Ascending aorta (tissue), 2 donors: Measurements from ENCODE around the gene ESF1. TPM values are rescaled to one million over a fixed set of nuclear protein-coding genes. Genes with fewer than 3 reads are reported as not detected.
A peak's percentile ranks its signal among the peaks of the same experiment; 100 is the strongest.

Experiments
- DNase-seq, 2 donors: peaks; one replicate each; pipeline ENCODE4 v3.0.0-alpha.2; 2019; ENCODE audit warnings: low spot score in 2 of 2
- H3K27ac ChIP-seq, 2 donors: fragments of 200-600 bp; sonication (generic); one replicate each; pipeline ENCODE4 v1.5.1; 2016 to 2017; ENCODE audit warnings: mild to moderate bottlenecking in 1 of 2
- H3K27me3 ChIP-seq: fragments of 200-600 bp; sonication (generic); one replicate; pipeline ENCODE4 v1.5.1; 2017
- H3K36me3 ChIP-seq, 2 donors: fragments of 200-600 bp; sonication (generic); one replicate each; pipeline ENCODE4 v1.5.1; 2016
- H3K4me1 ChIP-seq, 2 donors: fragments of 200-600 bp; sonication (generic); one replicate each; pipeline ENCODE4 v1.5.1; 2016 to 2017; ENCODE audit warnings: mild to moderate bottlenecking in 1 of 2
- H3K4me3 ChIP-seq, 2 donors: fragments of 200-600 bp; sonication (generic); one replicate each; pipeline ENCODE4 v1.5.1; 2016 to 2017; ENCODE audit warnings: mild to moderate bottlenecking in 1 of 2
- H3K9me3 ChIP-seq, 2 donors: fragments of 200-600 bp; sonication (generic); one replicate each; pipeline ENCODE4 v1.5.1; 2016
- CTCF ChIP-seq, 3 experiments: fragments of 200-600 bp in 2 of 3; fragments of 450-650 bp in 1 of 3; sonication (generic) in 2 of 3; IDR thresholded peaks; one replicate each; pipeline ENCODE4 v1.5.1; 2016 to 2019; ENCODE audit warnings: antibody characterized with exemption in 3 of 3, mild to moderate bottlenecking in 1 of 3, moderate library complexity in 1 of 3
- intact Hi-C: fragments of 100-400 bp; cut with DNase I; formaldehyde crosslinking; loops from one replicate; pipeline ENCODE4 v1.15.1; 2023
- total RNA-seq: library from RNA; depleted of rRNA; stranded (reverse); fragments of >200 nt; gene quantifications from one replicate; pipeline ENCODE4 v1.1.0, GENCODE V29; 2016

Gene ESF1
- total RNA-seq, 1 donor from 2014 or later, result 5.7 TPM

GRCh38 chr20:13670160-13670559, 114.6 kb downstream of the ESF1 start:
- H3K36me3 ChIP-seq, result no peaks in the 10 kb centered on the region
- peak overlapping the region; percentile 82 to 83 for H3K27ac ChIP-seq
- H3K9me3 ChIP-seq, result no peaks in the 10 kb centered on the region
- no peaks in the 10 kb centered on the region for H3K27me3 ChIP-seq
- H3K4me3 ChIP-seq, result no peak overlapping the region
- no peak for TF ChIP-seq CTCF (IDR thresholded peaks at IDR 0.05)
- no peak for DNase-seq
- peaks cover 16 to 30% of the 10 kb centered on the region in 2 donors for H3K4me1 ChIP-seq
- intact Hi-C loops, result loop anchor here (2.0 to 10.0 kb wide), 4 partner anchors 31 to 178 kb away; partner anchors contain the start of gene TASP1

- intact Hi-C loops, result no loop called here
- no peak for DNase-seq
Observed at GRCh38 chr20:13665709-13666395, 118.9 kb downstream of the ESF1 start.

More at GRCh38 chr20:13665709-13666395, 118.9 kb downstream of the ESF1 start:
- Histone ChIP-seq H3K9me3 (no peaks in the 10 kb centered on the region), H3K27me3 (no peaks in the 10 kb centered on the region), H3K36me3 (no peaks in the 10 kb centered on the region), H3K27ac (no peak overlapping the region), H3K4me1 (peaks cover 6 to 15% of the 10 kb centered on the region in 2 donors), H3K4me3 (no peak overlapping the region)
- TF ChIP-seq CTCF (IDR thresholded peaks at IDR 0.05), result no peak

Other genes with a start within 250 kb of the ESF1 start
- 17.2 TPM for gene TASP1, start 146.0 kb downstream of the ESF1 start, total RNA-seq
- gene NDUFAF5, start 109 bp upstream of the ESF1 start, total RNA-seq, result 84.3 TPM
- not detected for gene SEL1L2, start 205.7 kb upstream of the ESF1 start, total RNA-seq
- gene MACROD2, start 210.6 kb upstream of the ESF1 start, total RNA-seq, result 3.5 TPM